Smooth muscle cell (in vitro differentiated cells): Measurements from ENCODE around the gene CCNH. TPM values are rescaled to one million over a fixed set of nuclear protein-coding genes. Genes with fewer than 3 reads are reported as not detected.
A peak's percentile ranks its signal among the peaks of the same experiment; 100 is the strongest.

Experiments
- DNase-seq: peaks from one replicate; lab custom pipeline; 2025; ENCODE audit not compliant: unreplicated experiment; lab: John Stamatoyannopoulos, UW
- H2AFZ ChIP-seq: fragments of 200-600 bp; sonication (generic); 2 replicates; pipeline ENCODE4 v1.6.0; 2016; ENCODE audit warnings: antibody characterized with exemption, low read depth, mild to moderate bottlenecking
- H3F3A ChIP-seq: fragments of 200-600 bp; sonication (generic); 2 replicates; pipeline ENCODE4 v1.6.0; 2017; ENCODE audit warnings: antibody characterized with exemption, low read depth
- H3K27ac ChIP-seq: fragments of 200-600 bp; sonication (generic); 2 replicates; pipeline ENCODE4 v1.5.1; 2016; ENCODE audit warnings: low read depth, mild to moderate bottlenecking
- H3K27me3 ChIP-seq: fragments of 200-600 bp; sonication (generic); 2 replicates; pipeline ENCODE4 v1.6.1; 2016; ENCODE audit warnings: low read depth, mild to moderate bottlenecking
- H3K36me3 ChIP-seq: fragments of 200-600 bp; sonication (generic); 2 replicates; pipeline ENCODE4 v1.5.1; 2016; ENCODE audit warnings: low read depth
- H3K4me1 ChIP-seq: fragments of 200-600 bp; sonication (generic); 2 replicates; pipeline ENCODE4 v1.5.1; 2016; ENCODE audit warnings: low read depth
- H3K4me2 ChIP-seq: fragments of 200-600 bp; sonication (generic); 2 replicates; pipeline ENCODE4 v1.6.0; 2016; ENCODE audit warnings: mild to moderate bottlenecking
- H3K4me3 ChIP-seq: fragments of 200-600 bp; sonication (generic); 2 replicates; pipeline ENCODE4 v1.5.1; 2016; ENCODE audit warnings: mild to moderate bottlenecking
- H3K79me2 ChIP-seq: fragments of 200-600 bp; sonication (generic); 2 replicates; pipeline ENCODE4 v1.6.0; 2016; ENCODE audit warnings: low read depth, mild to moderate bottlenecking
- H3K9ac ChIP-seq: fragments of 200-600 bp; sonication (generic); 2 replicates; pipeline ENCODE4 v1.6.0; 2016; ENCODE audit warnings: low read depth
- H3K9me3 ChIP-seq: fragments of 200-600 bp; sonication (generic); replicated peaks from 2 replicates; pipeline ENCODE4 v1.5.1; 2016; ENCODE audit warnings: low read depth
- H4K20me1 ChIP-seq: fragments of 200-600 bp; sonication (generic); 2 replicates; pipeline ENCODE4 v1.6.0; 2016; ENCODE audit warnings: low read depth
- WGBS: methylation state at CpG from one replicate; pipeline ENCODE4 v1.1.7; 2016; ENCODE audit warnings: low lambda C conversion rate; 5-methylcytosine and 5-hydroxymethylcytosine counted together
- polyA plus RNA-seq: library from polyadenylated mRNA; unstranded; fragments of >200 nt; fragmentation: Nextera tagmentation; extraction: Ambion mirVana; gene quantifications from 2 replicates; pipeline ENCODE4 v1.2.1, GENCODE V29; 2016
- total RNA-seq: library from RNA; depleted of rRNA; stranded (reverse); fragments of >200 nt; gene quantifications from 2 replicates; pipeline ENCODE4 v1.2.3, GENCODE V29; 2014
- TF ChIP-seq, protein P1 (sequence below): fragments of 200-600 bp; sonication (generic); IDR thresholded peaks from 2 replicates; pipeline ENCODE4 v1.5.1; 2017; ENCODE audit warnings: borderline replicate concordance, mild to moderate bottlenecking, antibody characterized with exemption; ENCODE audit not compliant: insufficient read depth, poor library complexity, severe bottlenecking

The CCNH gene
- total and polyA plus RNA-seq, 2 experiments from 2014 or later = 33.2 to 96.7 TPM

DNA sequence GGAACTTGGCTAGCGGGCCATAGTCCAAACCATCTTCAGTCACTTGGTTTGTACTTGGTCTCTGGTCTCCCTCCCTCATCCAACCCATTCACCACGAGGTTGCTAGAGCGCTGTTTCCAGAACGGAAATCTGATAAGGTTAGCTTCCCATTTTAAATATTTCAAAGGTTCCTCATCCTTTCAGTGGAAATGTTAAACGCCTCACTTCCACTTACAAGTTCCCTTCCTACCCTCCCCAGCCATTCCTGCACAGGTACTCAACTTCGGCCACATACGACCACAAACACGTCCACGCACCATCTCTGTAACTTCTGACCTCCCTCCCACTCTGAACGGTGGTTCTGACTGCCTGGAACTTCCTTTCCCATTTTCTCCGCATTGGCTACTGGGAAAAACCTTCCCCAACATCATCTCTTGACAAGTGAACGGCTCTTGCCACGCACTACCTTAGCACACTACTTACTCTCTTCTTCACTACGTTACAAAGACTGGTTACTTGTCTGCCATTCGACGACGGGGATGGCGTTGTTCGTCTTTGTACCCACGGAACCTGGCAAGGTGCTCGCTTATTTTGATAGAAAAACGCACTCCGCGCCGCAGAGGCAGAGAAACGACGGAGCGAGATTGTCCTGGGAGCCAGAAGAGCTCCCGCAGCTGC lies 629 bp downstream of the CCNH start:
- Histone ChIP-seq H3K4me3 (peak overlapping the region; percentile 75), H3K9ac (peak overlapping the region; percentile 95), H3K4me2 (peak overlapping the region; percentile 88), H3K9me3 (no peaks in the 10 kb centered on the region), H3K4me1 (peaks cover 16% of the 10 kb centered on the region), H3F3A (no peaks in the 10 kb centered on the region), H3K36me3 (peaks cover 12% of the 10 kb centered on the region), H4K20me1 (peaks cover 13% of the 10 kb centered on the region), H3K27ac (peak overlapping the region; percentile 89), H2AFZ (peak overlapping the region; percentile 83), H3K79me2 (peaks cover 28% of the 10 kb centered on the region), H3K27me3 (no peaks in the 10 kb centered on the region)
- no peak for DNase-seq
- WGBS = under 1% methylated on average over 29 of the region's 29 CpGs
- TF ChIP-seq, protein P1, sequence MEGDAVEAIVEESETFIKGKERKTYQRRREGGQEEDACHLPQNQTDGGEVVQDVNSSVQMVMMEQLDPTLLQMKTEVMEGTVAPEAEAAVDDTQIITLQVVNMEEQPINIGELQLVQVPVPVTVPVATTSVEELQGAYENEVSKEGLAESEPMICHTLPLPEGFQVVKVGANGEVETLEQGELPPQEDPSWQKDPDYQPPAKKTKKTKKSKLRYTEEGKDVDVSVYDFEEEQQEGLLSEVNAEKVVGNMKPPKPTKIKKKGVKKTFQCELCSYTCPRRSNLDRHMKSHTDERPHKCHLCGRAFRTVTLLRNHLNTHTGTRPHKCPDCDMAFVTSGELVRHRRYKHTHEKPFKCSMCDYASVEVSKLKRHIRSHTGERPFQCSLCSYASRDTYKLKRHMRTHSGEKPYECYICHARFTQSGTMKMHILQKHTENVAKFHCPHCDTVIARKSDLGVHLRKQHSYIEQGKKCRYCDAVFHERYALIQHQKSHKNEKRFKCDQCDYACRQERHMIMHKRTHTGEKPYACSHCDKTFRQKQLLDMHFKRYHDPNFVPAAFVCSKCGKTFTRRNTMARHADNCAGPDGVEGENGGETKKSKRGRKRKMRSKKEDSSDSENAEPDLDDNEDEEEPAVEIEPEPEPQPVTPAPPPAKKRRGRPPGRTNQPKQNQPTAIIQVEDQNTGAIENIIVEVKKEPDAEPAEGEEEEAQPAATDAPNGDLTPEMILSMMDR = no peak

DNA sequence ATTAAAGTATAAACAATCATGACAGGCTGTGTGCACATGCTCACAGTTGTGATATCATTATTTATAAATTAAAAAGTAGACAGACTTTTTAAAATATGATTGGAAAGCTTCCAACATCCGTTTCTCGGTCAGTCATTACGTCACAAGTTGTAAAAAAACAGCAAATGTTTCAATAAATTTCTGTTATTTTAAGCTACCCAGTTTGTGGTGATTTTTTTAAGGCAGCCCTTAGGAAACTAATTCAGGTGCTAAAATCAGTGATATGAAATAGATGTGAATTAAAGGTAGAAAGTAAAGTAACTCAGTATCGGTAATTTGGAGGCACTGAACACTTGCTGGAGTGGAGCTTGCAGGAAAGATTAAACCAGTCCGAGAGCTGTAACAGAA lies 1.2 kb downstream of the CCNH start:
- WGBS = 58% methylated on average over 5 of the region's 5 CpGs
- DNase-seq = no peak
- Histone ChIP-seq H3K27ac (peak overlapping the region; percentile 89), H3K36me3 (peaks cover 12% of the 10 kb centered on the region), H3K4me2 (peak overlapping the region; percentile 88), H3K27me3 (no peaks in the 10 kb centered on the region), H3K4me1 (peaks cover 16% of the 10 kb centered on the region), H3F3A (no peaks in the 10 kb centered on the region), H2AFZ (no peak overlapping the region), H3K4me3 (peak overlapping the region; percentile 75), H3K9me3 (no peaks in the 10 kb centered on the region), H4K20me1 (peaks cover 13% of the 10 kb centered on the region), H3K9ac (peak overlapping the region; percentile 95), H3K79me2 (peaks cover 28% of the 10 kb centered on the region)
- TF ChIP-seq, protein P1 = no peak

DNA sequence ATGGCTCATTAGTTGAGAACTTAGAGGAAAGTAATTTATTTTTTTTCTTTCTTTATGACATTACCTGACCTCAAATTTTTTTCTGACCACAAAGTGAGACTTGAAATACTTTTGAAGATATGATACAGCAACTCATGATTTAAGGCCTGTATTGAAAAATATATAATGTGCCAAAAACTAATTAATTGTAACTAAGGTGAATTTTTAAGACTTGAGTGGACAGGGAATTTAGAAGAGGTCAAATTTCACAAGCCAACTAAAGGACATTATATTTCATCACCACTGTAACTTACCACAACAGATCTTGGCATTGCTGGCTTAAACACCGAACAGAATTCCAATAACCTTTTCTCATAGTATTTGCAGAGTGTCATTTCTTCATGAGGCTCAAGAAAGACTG lies 1.8 kb downstream of the CCNH start:
- Histone ChIP-seq H3K27me3 (no peaks in the 10 kb centered on the region), H3K4me3 (peak overlapping the region; percentile 75), H3K9me3 (no peaks in the 10 kb centered on the region), H3K79me2 (peaks cover 28% of the 10 kb centered on the region), H3K36me3 (peaks cover 12% of the 10 kb centered on the region), H4K20me1 (peaks cover 13% of the 10 kb centered on the region), H2AFZ (no peak overlapping the region), H3K4me2 (peak overlapping the region; percentile 88), H3K27ac (peak overlapping the region; percentile 89), H3K9ac (no peak overlapping the region), H3K4me1 (peaks cover 16% of the 10 kb centered on the region), H3F3A (no peaks in the 10 kb centered on the region)
- 86% methylated on average over 1 of the region's 1 CpG for WGBS
- TF ChIP-seq, protein P1 = no peak
- DNase-seq = no peak

DNA sequence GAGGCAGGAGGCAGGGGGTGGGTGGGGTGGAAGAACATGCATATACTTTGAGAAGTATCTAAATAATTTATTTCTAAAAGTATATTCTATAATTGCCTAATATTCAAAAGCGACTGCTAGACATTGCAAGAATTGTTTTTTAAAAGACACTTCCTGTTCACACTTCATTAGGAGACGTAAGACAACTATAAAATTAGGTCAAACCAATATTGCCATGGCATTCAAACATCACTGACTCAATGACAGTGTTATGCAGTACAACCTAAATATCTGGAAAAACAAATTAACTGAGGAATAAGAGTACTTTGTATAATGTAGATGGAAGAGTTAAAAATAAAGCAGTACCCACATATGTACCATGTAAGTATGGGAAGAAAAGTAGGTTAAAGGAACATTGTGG lies 4.5 kb downstream of the CCNH start:
- no peak overlapping the region for H3K4me2 ChIP-seq
- H3K79me2 ChIP-seq = peaks cover 28% of the 10 kb centered on the region
- no peaks in the 10 kb centered on the region for H3K9me3 ChIP-seq
- DNase-seq = no peak
- H3K4me3 ChIP-seq = no peak overlapping the region
- no peaks in the 10 kb centered on the region for H3F3A ChIP-seq
- H2AFZ ChIP-seq = no peak overlapping the region
- H3K4me1 ChIP-seq = peaks cover 13% of the 10 kb centered on the region
- no peak overlapping the region for H3K27ac ChIP-seq
- H3K9ac ChIP-seq = no peak overlapping the region
- TF ChIP-seq, protein P1 = no peak
- peaks cover 27% of the 10 kb centered on the region for H3K36me3 ChIP-seq
- H3K27me3 ChIP-seq = no peaks in the 10 kb centered on the region
- H4K20me1 ChIP-seq = peaks cover 21% of the 10 kb centered on the region
- 95% methylated on average over 2 of the region's 2 CpGs for WGBS
